ENCODE data around the gene ZNF652.

DNA sequence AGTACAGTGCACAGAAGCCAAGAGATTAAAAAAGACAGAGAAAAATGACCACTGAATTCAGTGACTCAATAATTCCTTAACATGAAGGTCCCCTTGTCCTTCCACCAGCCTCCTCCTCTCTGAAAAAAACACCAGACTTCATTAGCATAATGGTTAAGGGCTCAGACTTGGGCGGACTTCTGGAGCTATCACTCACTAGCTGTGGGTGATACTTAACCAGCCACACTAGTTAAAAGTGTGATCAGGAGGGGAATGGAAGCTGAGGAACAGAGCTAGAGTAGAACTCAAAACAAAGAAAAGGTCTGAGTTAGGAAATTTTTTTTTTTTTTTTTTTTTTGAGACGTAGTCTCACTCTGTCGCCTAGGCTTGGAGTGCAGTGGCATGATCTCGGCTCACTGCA lies 23.2 kb downstream of the ZNF652 start:
- TF ChIP-seq, protein P1, sequence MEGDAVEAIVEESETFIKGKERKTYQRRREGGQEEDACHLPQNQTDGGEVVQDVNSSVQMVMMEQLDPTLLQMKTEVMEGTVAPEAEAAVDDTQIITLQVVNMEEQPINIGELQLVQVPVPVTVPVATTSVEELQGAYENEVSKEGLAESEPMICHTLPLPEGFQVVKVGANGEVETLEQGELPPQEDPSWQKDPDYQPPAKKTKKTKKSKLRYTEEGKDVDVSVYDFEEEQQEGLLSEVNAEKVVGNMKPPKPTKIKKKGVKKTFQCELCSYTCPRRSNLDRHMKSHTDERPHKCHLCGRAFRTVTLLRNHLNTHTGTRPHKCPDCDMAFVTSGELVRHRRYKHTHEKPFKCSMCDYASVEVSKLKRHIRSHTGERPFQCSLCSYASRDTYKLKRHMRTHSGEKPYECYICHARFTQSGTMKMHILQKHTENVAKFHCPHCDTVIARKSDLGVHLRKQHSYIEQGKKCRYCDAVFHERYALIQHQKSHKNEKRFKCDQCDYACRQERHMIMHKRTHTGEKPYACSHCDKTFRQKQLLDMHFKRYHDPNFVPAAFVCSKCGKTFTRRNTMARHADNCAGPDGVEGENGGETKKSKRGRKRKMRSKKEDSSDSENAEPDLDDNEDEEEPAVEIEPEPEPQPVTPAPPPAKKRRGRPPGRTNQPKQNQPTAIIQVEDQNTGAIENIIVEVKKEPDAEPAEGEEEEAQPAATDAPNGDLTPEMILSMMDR (IDR thresholded peaks at IDR 0.05; ENCODE audit: low read depth, low read length), result no peak
- TF ChIP-seq EZH2phosphoT487 (IDR thresholded peaks at IDR 0.05; ENCODE audit: low read depth), result no peak

Measured in OCI-LY3 (cell line).